Measurements from ENCODE around the gene MGST3. TPM values are rescaled to one million over a fixed set of nuclear protein-coding genes. Genes with fewer than 3 reads are reported as not detected.

The MGST3 gene
- total and polyA plus RNA-seq, 2 of the 4 experiments (the other 2 are of a cell fraction) = 159 to 213 TPM

DNA sequence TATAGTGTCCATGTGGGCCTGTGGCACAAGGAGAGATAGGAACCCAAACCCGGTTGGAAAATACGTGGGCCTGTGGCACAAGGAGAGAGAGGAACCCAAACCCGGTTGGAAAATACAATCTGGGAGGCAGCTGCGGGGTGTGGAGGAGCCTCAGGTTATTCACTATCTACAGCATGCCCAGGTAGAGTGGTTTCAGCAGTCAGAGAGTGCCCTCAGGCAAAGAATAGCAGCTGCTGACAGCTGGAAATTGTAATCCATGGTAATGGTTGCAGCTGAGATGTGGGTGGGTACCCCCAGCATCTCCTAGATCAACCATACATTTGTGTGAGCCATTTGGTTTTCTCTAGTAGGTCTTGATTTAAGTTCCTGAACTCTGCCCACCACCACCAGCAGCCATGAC is 25.8 kb upstream of the MGST3 start:
- H2BK15ac ChIP-seq (ENCODE audit: low read depth, low read length) = no peak overlapping the region
- no peaks in the 10 kb centered on the region for H3K79me1 ChIP-seq (ENCODE audit: low read depth in 1 of 2, low read length in 2 of 2)
- ATAC-seq (ENCODE audit: low read depth) = no peak
- no peak overlapping the region for H2BK20ac ChIP-seq (ENCODE audit: low read depth, low read length)
- H3K14ac ChIP-seq (replicated peaks; ENCODE audit: low read depth, low read length) = no peak overlapping the region
- no peaks in the 10 kb centered on the region for H3K9me3 ChIP-seq (ENCODE audit: control insufficient read depth, insufficient read depth, low read length)
- no peak overlapping the region for H3K4me3 ChIP-seq (ENCODE audit: insufficient read depth, low read depth, low read length)
- H3K4ac ChIP-seq (ENCODE audit: low read depth, low read length) = no peak overlapping the region
- POLR2A ChIA-PET (ENCODE audit: unreplicated experiment) = no interaction called here
- TF ChIP-seq, protein P1, sequence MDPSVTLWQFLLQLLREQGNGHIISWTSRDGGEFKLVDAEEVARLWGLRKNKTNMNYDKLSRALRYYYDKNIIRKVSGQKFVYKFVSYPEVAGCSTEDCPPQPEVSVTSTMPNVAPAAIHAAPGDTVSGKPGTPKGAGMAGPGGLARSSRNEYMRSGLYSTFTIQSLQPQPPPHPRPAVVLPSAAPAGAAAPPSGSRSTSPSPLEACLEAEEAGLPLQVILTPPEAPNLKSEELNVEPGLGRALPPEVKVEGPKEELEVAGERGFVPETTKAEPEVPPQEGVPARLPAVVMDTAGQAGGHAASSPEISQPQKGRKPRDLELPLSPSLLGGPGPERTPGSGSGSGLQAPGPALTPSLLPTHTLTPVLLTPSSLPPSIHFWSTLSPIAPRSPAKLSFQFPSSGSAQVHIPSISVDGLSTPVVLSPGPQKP (IDR thresholded peaks at IDR 0.05; ENCODE audit: borderline replicate concordance, low read depth, low read length) = no peak
- TF ChIP-seq RCOR1 (IDR thresholded peaks at IDR 0.05; ENCODE audit: insufficient replicate concordance, low read length) (no peak), MAZ (IDR thresholded peaks at IDR 0.05; ENCODE audit: borderline replicate concordance, low read depth, low read length) (no peak), SMC3 (IDR thresholded peaks at IDR 0.05; ENCODE audit: low read depth, low read length) (no peak), MXI1 (IDR thresholded peaks at IDR 0.05; ENCODE audit: borderline replicate concordance, low read depth, low read length) (no peak), POLR2A (IDR thresholded peaks at IDR 0.05; ENCODE audit: low read depth, low read length) (no peak), RFX5 (IDR thresholded peaks at IDR 0.05; ENCODE audit: low read depth, low read length) (no peak), RAD21 (IDR thresholded peaks at IDR 0.05; ENCODE audit: low read length) (no peak), BHLHE40 (IDR thresholded peaks at IDR 0.05; ENCODE audit: low read depth, low read length) (no peak), CHD1 (IDR thresholded peaks at IDR 0.05; ENCODE audit: low read depth, low read length) (no peak), NFE2L2 (IDR thresholded peaks at IDR 0.05; ENCODE audit: low read depth, low read length) (no peak), FOS (IDR thresholded peaks at IDR 0.05; ENCODE audit: low read depth, low read length) (no peak), MAFK (IDR thresholded peaks at IDR 0.05; ENCODE audit: low read depth, low read length) (no peak)
- TF ChIP-seq, protein P2, sequence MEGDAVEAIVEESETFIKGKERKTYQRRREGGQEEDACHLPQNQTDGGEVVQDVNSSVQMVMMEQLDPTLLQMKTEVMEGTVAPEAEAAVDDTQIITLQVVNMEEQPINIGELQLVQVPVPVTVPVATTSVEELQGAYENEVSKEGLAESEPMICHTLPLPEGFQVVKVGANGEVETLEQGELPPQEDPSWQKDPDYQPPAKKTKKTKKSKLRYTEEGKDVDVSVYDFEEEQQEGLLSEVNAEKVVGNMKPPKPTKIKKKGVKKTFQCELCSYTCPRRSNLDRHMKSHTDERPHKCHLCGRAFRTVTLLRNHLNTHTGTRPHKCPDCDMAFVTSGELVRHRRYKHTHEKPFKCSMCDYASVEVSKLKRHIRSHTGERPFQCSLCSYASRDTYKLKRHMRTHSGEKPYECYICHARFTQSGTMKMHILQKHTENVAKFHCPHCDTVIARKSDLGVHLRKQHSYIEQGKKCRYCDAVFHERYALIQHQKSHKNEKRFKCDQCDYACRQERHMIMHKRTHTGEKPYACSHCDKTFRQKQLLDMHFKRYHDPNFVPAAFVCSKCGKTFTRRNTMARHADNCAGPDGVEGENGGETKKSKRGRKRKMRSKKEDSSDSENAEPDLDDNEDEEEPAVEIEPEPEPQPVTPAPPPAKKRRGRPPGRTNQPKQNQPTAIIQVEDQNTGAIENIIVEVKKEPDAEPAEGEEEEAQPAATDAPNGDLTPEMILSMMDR (conservative IDR thresholded peaks at IDR 0.05; ENCODE audit: low read depth, low read length) = no peak
- H3K4me2 ChIP-seq (ENCODE audit: low read depth, low read length) = no peak overlapping the region
- dilution Hi-C loops (cut with HindIII; ENCODE audit: low sequenced_read_pairs, unreplicated experiment) (no loop called here), intact Hi-C loops (cut with micrococcal nuclease) (no loop called here), in situ Hi-C loops (cut with MboI; ENCODE audit: low sequenced_read_pairs) (loop anchor here (25.0 kb wide), 1 partner anchor 882 kb away; no protein-coding TSS in a partner anchor)
- no peak overlapping the region for H4K91ac ChIP-seq (ENCODE audit: insufficient read depth, low read depth, low read length)
- no peaks in the 10 kb centered on the region for H3K9me1 ChIP-seq (ENCODE audit: insufficient read depth, low read length)
- no peak overlapping the region for H2BK120ac ChIP-seq (ENCODE audit: low read depth, low read length)
- no peak overlapping the region for H4K8ac ChIP-seq (ENCODE audit: low read depth in 2 of 2, low read length in 2 of 2)
- BruUV-seq (replicated peaks) = no TSS peak
- H3K27ac ChIP-seq (ENCODE audit: insufficient read depth, low read length) = no peak overlapping the region
- CTCF ChIA-PET = no interaction called here
- H4K20me1 ChIP-seq (ENCODE audit: insufficient read depth, low read length) = no peaks in the 10 kb centered on the region
- H2AK9ac ChIP-seq (replicated peaks; ENCODE audit: low read depth, low read length, poor library complexity) = no peak overlapping the region
- H2AFZ ChIP-seq (replicated peaks; ENCODE audit: low read length, poor library complexity) = no peak overlapping the region
- no peak overlapping the region for H2BK5ac ChIP-seq (ENCODE audit: low read depth, low read length, poor library complexity, severe bottlenecking)
- no peak overlapping the region for H4K5ac ChIP-seq (ENCODE audit: low read depth, low read length)
- no peak for DNase-seq
- H2AK5ac ChIP-seq (ENCODE audit: low read depth, low read length) = no peak overlapping the region
- no peak overlapping the region for H3K18ac ChIP-seq (ENCODE audit: low read depth, low read length)
- peaks cover 12% of the 10 kb centered on the region for H3K27me3 ChIP-seq (ENCODE audit: control insufficient read depth, insufficient read depth, low read length)
- H3K56ac ChIP-seq (ENCODE audit: extremely low read depth, insufficient read depth, low read length) = no peak overlapping the region
- WGBS, 2 experiments (ENCODE audit: extremely low coverage in 2 of 2, insufficient read length in 1 of 2) = 60% methylated on average over 1 of the region's 4 CpGs; no CpG with 5 or more reads in 1 of the 2 experiments
- no peaks in the 10 kb centered on the region for H3K4me1 ChIP-seq (ENCODE audit: control insufficient read depth, insufficient read depth, low read length)
- H3K23ac ChIP-seq (ENCODE audit: low read depth, low read length) = no peak overlapping the region
- H3K9ac ChIP-seq (ENCODE audit: low read depth, low read length) = no peak overlapping the region
- H3K36me3 ChIP-seq (ENCODE audit: control insufficient read depth, insufficient read depth, low read length) = no peaks in the 10 kb centered on the region
